Measurements from ENCODE around the gene TUBGCP3.

DNA sequence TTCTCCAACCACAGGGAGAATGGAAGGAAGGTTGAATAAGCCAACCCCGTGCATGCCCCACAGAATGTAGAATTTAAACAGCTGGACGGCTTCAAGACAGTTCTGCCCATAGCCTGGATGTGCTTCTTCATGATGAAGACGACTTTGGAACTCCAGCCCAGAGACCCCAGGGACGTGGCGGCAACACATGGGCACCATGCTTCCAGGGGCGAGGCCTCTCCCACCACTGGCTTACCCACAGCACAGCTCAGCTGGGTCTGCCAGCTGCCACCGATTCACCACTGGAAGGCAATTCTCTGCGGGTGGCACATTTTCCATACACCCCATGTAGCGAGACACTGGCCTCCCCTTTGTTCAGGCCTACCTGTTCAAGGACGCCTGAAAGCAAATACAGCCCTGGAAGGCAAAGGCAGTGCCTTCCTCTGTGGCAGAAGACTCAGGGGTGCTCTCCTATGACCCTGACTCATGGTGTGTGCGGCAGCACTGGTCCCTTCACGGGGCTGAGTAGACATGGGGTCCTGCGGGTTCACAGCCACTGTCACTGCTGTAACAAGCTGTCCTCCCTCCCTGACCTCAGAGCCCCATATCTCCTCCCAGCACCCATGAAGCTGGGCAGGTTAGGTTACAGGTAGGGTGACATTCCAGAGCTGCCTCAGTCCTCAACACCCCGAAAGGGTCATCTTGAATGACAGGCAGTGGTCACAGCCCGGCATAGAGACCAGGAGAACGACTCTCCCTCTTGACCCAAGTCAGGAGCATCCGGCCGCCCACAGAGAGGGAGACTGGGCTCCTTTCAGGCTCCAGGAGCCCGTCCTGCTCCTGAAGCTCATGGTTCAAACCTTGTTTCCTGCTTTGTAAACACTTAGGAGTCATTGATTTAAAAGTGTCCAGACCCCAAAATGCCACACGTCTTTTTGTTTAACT is 139.1 kb downstream of the TUBGCP3 start:
- TF ChIP-seq YY1 (IDR thresholded peaks at IDR 0.05; ENCODE audit: insufficient read depth, insufficient read length) (no peak), ZNF274 (IDR thresholded peaks at IDR 0.05; ENCODE audit: low read depth, low read length) (no peak), SUZ12 (IDR thresholded peaks at IDR 0.05; ENCODE audit: extremely low read depth, insufficient read depth, insufficient read length) (no peak)
